ENCODE data around the gene S100A2.

The S100A2 gene

GRCh38 chr1:153608089-153608682 is 42.5 kb upstream of the S100A2 start:
- TF ChIP-seq ZFX (IDR thresholded peaks at IDR 0.05; ENCODE audit: borderline replicate concordance): no peak
- no peak for TF ChIP-seq CTCF (IDR thresholded peaks at IDR 0.05)
- no peak overlapping the region for H3K27ac ChIP-seq

- TF ChIP-seq CTCF (IDR thresholded peaks at IDR 0.05) (no peak), ZFX (IDR thresholded peaks at IDR 0.05; ENCODE audit: borderline replicate concordance) (no peak)
- H3K27ac ChIP-seq: no peak overlapping the region
These were observed 41.7 kb upstream of the S100A2 start for GRCh38 chr1:153607381-153607780.

GRCh38 chr1:153606194-153606593 is 40.5 kb upstream of the S100A2 start:
- no peak overlapping the region for H3K27ac ChIP-seq
- TF ChIP-seq ZFX (IDR thresholded peaks at IDR 0.05; ENCODE audit: borderline replicate concordance) (no peak), CTCF (IDR thresholded peaks at IDR 0.05) (no peak)

GRCh38 chr1:153602749-153603148 is 37.1 kb upstream of the S100A2 start:
- no peak overlapping the region for H3K27ac ChIP-seq
- TF ChIP-seq ZFX (IDR thresholded peaks at IDR 0.05; ENCODE audit: borderline replicate concordance) (no peak), CTCF (IDR thresholded peaks at IDR 0.05) (no peak)

GRCh38 chr1:153599847-153600246 is 34.2 kb upstream of the S100A2 start:
- TF ChIP-seq CTCF (IDR thresholded peaks at IDR 0.05): no peak
- TF ChIP-seq ZFX (IDR thresholded peaks at IDR 0.05; ENCODE audit: borderline replicate concordance): no peak

GRCh38 chr1:153598309-153599172 is 32.9 kb upstream of the S100A2 start:
- TF ChIP-seq CTCF (IDR thresholded peaks at IDR 0.05): no peak
- no peak for TF ChIP-seq ZFX (IDR thresholded peaks at IDR 0.05; ENCODE audit: borderline replicate concordance)
- H3K27ac ChIP-seq: no peak overlapping the region

More at GRCh38 chr1:153599847-153600246, 34.2 kb upstream of the S100A2 start:
- no peak overlapping the region for H3K27ac ChIP-seq

DNA sequence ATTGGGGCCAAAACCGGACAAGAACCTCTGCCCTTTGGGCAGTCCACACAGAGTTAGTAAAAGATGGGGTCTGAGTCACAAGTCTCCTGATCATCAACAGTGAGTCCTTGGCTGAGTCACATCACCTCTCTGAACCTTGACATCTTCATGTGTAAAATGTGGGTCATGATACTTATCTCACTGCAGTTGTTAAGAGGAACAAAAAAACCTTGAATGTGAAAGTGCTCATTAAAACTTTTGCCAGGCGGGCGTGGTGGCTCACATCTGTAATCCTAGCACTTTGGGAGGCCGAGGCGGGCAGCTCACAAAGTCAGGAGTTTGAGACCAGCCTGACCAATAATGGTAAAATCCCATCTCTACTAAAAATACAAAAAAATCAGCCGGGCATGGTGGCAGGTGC is 31.6 kb upstream of the S100A2 start:
- TF ChIP-seq ZFX (IDR thresholded peaks at IDR 0.05; ENCODE audit: borderline replicate concordance) (no peak), CTCF (IDR thresholded peaks at IDR 0.05) (no peak)
- no peak overlapping the region for H3K27ac ChIP-seq
